Activated gamma-delta T cell (primary cell): ENCODE results near the gene SORCS3.
"Not testable (repeated sequence)": the region's sequence is repeated elsewhere in the genome, so short reads cannot be mapped to it uniquely, and the experiment has no call there.

Experiments used
- DNase-seq: peaks from one replicate; lab custom pipeline; 2025; lab: John Stamatoyannopoulos, UW

The SORCS3 gene

GRCh38 chr10:104690101-104690500 lies 49.0 kb downstream of the SORCS3 start:
- DNase-seq = no peak

GRCh38 chr10:104690959-104691358 lies 49.9 kb downstream of the SORCS3 start:
- no peak for DNase-seq

GRCh38 chr10:104694074-104694473 lies 53.0 kb downstream of the SORCS3 start:
- no peak for DNase-seq

- not testable (repeated sequence) for DNase-seq
Measured at GRCh38 chr10:104703262-104703661, 62.2 kb downstream of the SORCS3 start.

- no peak for DNase-seq
Measured at GRCh38 chr10:104706886-104707285, 65.8 kb downstream of the SORCS3 start.

GRCh38 chr10:104707602-104708459 lies 66.7 kb downstream of the SORCS3 start:
- no peak for DNase-seq

- DNase-seq = no peak
Measured at GRCh38 chr10:104711302-104711721, 70.2 kb downstream of the SORCS3 start.

GRCh38 chr10:104730593-104730992 lies 89.5 kb downstream of the SORCS3 start:
- DNase-seq = not testable (repeated sequence)

GRCh38 chr10:104731192-104731591 lies 90.1 kb downstream of the SORCS3 start:
- no peak for DNase-seq

- no peak for DNase-seq
Measured at GRCh38 chr10:104732222-104732621, 91.1 kb downstream of the SORCS3 start.

- DNase-seq = no peak
Measured at GRCh38 chr10:104734433-104734832, 93.3 kb downstream of the SORCS3 start.

GRCh38 chr10:104735036-104735756 lies 94.1 kb downstream of the SORCS3 start:
- no peak for DNase-seq

- DNase-seq = no peak
Measured at GRCh38 chr10:104735757-104736391, 94.8 kb downstream of the SORCS3 start.

GRCh38 chr10:104741127-104741526 lies 100.0 kb downstream of the SORCS3 start:
- no peak for DNase-seq

- DNase-seq = no peak
Measured at GRCh38 chr10:104744052-104744451, 103.0 kb downstream of the SORCS3 start.

GRCh38 chr10:104750291-104750690 lies 109.2 kb downstream of the SORCS3 start:
- no peak for DNase-seq

GRCh38 chr10:104762793-104763192 lies 121.7 kb downstream of the SORCS3 start:
- no peak for DNase-seq

GRCh38 chr10:104766341-104766740 lies 125.3 kb downstream of the SORCS3 start:
- no peak for DNase-seq

GRCh38 chr10:104767282-104767681 lies 126.2 kb downstream of the SORCS3 start:
- DNase-seq = no peak

- DNase-seq = no peak
Measured at GRCh38 chr10:104767745-104768144, 126.7 kb downstream of the SORCS3 start.

GRCh38 chr10:104773105-104773504 lies 132.0 kb downstream of the SORCS3 start:
- no peak for DNase-seq

GRCh38 chr10:104774234-104774633 lies 133.1 kb downstream of the SORCS3 start:
- DNase-seq = no peak
